Measurements from ENCODE around the gene PHF2.

GRCh38 chr9:93546356-93546755 is 30.0 kb upstream of the PHF2 start:
- TF ChIP-seq CTCF (IDR thresholded peaks at IDR 0.05) (no peak), POLR2AphosphoS5 (IDR thresholded peaks at IDR 0.05; ENCODE audit: insufficient read depth in 1 of 2, low read depth in 1 of 2) (no peak), POLR2A (IDR thresholded peaks at IDR 0.05) (no peak)

Data from vagina (tissue), 2 donors.